Non-pigmented ciliary epithelial cell (primary cell): ENCODE measurements around the gene CSTF2.

Source experiments
- DNase-seq: peaks from one replicate; pipeline ENCODE4 v3.0.0-alpha.2; 2010; ENCODE audit warnings: low read depth

The CSTF2 gene

GRCh38 chrX:100871594-100872560, 51.7 kb downstream of the CSTF2 start:
- DNase-seq: no peak

- DNase-seq: no peak
Measured at GRCh38 chrX:100874325-100874724, 54.1 kb downstream of the CSTF2 start, which contains the start of gene NOX1. Gene NOX1 (minus strand): TSS chrX:100874359. CDS start chrX:100874139, 220 bp downstream.

GRCh38 chrX:100880368-100880767, 60.2 kb downstream of the CSTF2 start:
- DNase-seq: no peak

GRCh38 chrX:100883654-100884053, 63.5 kb downstream of the CSTF2 start:
- DNase-seq: no peak
